CD14-positive monocyte (primary cell): ENCODE results near the gene CENPX. TPM values are rescaled to one million over a fixed set of nuclear protein-coding genes. Genes with fewer than 3 reads are reported as not detected.
A peak's percentile ranks its signal among the peaks of the same experiment; 100 is the strongest.

Experiments used
- DNase-seq, 3 donors: peaks; one replicate each; pipeline ENCODE4 v3.0.0-alpha.2; 2011 to 2022
- H2AFZ ChIP-seq: 2 replicates; pipeline ENCODE4 v1.6.0; 2012; ENCODE audit warnings: mild to moderate bottlenecking, low read depth, low read length, inconsistent platforms; ENCODE audit not compliant: insufficient read depth, poor library complexity, severe bottlenecking
- H3K27ac ChIP-seq, 2 donors: 1 replicate in 1 of 2; 2 replicates in 1 of 2; pipeline ENCODE4 v1.5.1; 2012 to 2013; ENCODE audit warnings: low read length in 2 of 2, control low read depth in 1 of 2, inconsistent platforms in 1 of 2, low read depth in 1 of 2, mild to moderate bottlenecking in 1 of 2
- H3K27me3 ChIP-seq, 2 donors: one replicate each; pipeline versions ENCODE4 v1.6.0 to v1.6.1; 2011 to 2013; ENCODE audit warnings: low read length in 2 of 2; ENCODE audit not compliant: control insufficient read depth in 2 of 2, insufficient read depth in 2 of 2
- H3K36me3 ChIP-seq, 2 donors: replicated peaks in 1 of 2; 1 replicate in 1 of 2; 2 replicates in 1 of 2; pipeline versions ENCODE4 v1.5.1 to v1.6.1; 2012 to 2013; ENCODE audit warnings: low read length in 2 of 2, control low read depth in 1 of 2, inconsistent platforms in 1 of 2, mild to moderate bottlenecking in 1 of 2; ENCODE audit not compliant: insufficient read depth in 2 of 2, control insufficient read depth in 1 of 2
- H3K4me1 ChIP-seq, 2 donors: 1 replicate in 1 of 2; 2 replicates in 1 of 2; pipeline versions ENCODE4 v1.5.1 to v1.6.1; 2012 to 2013; ENCODE audit warnings: low read length in 2 of 2, control low read depth in 1 of 2, inconsistent platforms in 1 of 2, mild to moderate bottlenecking in 1 of 2, moderate library complexity in 1 of 2; ENCODE audit not compliant: insufficient read depth in 2 of 2, control insufficient read depth in 1 of 2
- H3K4me2 ChIP-seq: replicated peaks from 2 replicates; pipeline ENCODE3; 2012; ENCODE audit warnings: low read length, moderate library complexity, mild to moderate bottlenecking; ENCODE audit not compliant: poor library complexity, severe bottlenecking; ENCODE audit errors: extremely low read depth
- H3K4me3 ChIP-seq, 3 experiments: fragments of 200-600 bp in 1 of 3; sonication (generic) in 1 of 3; replicated peaks in 1 of 3; 1 replicate in 2 of 3; 2 replicates in 1 of 3; pipeline ENCODE4 v1.5.1; 2011 to 2013; ENCODE audit warnings: low read length in 3 of 3, mild to moderate bottlenecking in 3 of 3, control low read depth in 2 of 3, low read depth in 2 of 3, inconsistent platforms in 1 of 3, moderate library complexity in 1 of 3
- H3K79me2 ChIP-seq: 2 replicates; pipeline ENCODE4 v1.6.0; 2012; ENCODE audit warnings: mild to moderate bottlenecking, control low read depth, inconsistent platforms, low read length, moderate library complexity; ENCODE audit not compliant: insufficient read depth
- H3K9ac ChIP-seq: 2 replicates; pipeline ENCODE4 v1.6.0; 2017; ENCODE audit warnings: low read length, mild to moderate bottlenecking; ENCODE audit not compliant: insufficient read depth, poor library complexity, severe bottlenecking
- H3K9me3 ChIP-seq, 2 donors: replicated peaks in 1 of 2; 1 replicate in 1 of 2; 2 replicates in 1 of 2; pipeline versions ENCODE4 v1.5.1 to v1.6.1; 2012 to 2013; ENCODE audit warnings: low read length in 2 of 2, control low read depth in 1 of 2; ENCODE audit not compliant: control insufficient read depth in 1 of 2, insufficient read depth in 1 of 2
- H4K20me1 ChIP-seq: 2 replicates; pipeline ENCODE4 v1.6.0; 2012; ENCODE audit warnings: mild to moderate bottlenecking, low read length, control low read depth, moderate library complexity; ENCODE audit not compliant: insufficient read depth
- H3K27ac Mint-ChIP-seq, 7 donors: one replicate each; pipeline ENCODE4 v1.8.0; 2020; ENCODE audit warnings: mild to moderate bottlenecking in 7 of 7, mixed read lengths in 7 of 7, moderate library complexity in 6 of 7, inconsistent platforms in 2 of 7
- H3K27me3 Mint-ChIP-seq, 3 donors: one replicate each; pipeline ENCODE4 v1.8.0; 2021 to 2022; ENCODE audit warnings: low read depth in 3 of 3, mild to moderate bottlenecking in 3 of 3, mixed read lengths in 3 of 3, moderate library complexity in 3 of 3, inconsistent platforms in 1 of 3
- H3K36me3 Mint-ChIP-seq, 2 donors: one replicate each; pipeline ENCODE4 v1.8.0; 2020; ENCODE audit warnings: mixed read lengths in 2 of 2, inconsistent platforms in 1 of 2, mild to moderate bottlenecking in 1 of 2
- H3K4me1 Mint-ChIP-seq: one replicate; pipeline ENCODE4 v1.8.0; 2020; ENCODE audit warnings: mild to moderate bottlenecking, mixed read lengths
- H3K4me3 Mint-ChIP-seq, 2 donors: one replicate each; pipeline ENCODE4 v1.8.0; 2020; ENCODE audit warnings: mild to moderate bottlenecking in 2 of 2, mixed read lengths in 2 of 2, moderate library complexity in 1 of 2
- H3K9me3 Mint-ChIP-seq, 7 donors: one replicate each; pipeline ENCODE4 v1.8.0; 2020 to 2022; ENCODE audit warnings: mixed read lengths in 7 of 7, mild to moderate bottlenecking in 6 of 7, moderate library complexity in 6 of 7, inconsistent platforms in 2 of 7
- CTCF ChIP-seq: fragments of 200-600 bp; IDR thresholded peaks from one replicate; pipeline ENCODE4 v1.8.0; 2022; ENCODE audit warnings: antibody characterized with exemption, mild to moderate bottlenecking
- WGBS: methylation state at CpG from one replicate; pipeline ENCODE4 v1.1.5; 2013; ENCODE audit warnings: missing lambda C conversion rate; ENCODE audit not compliant: insufficient coverage; 5-methylcytosine and 5-hydroxymethylcytosine counted together
- intact Hi-C, 2 donors: fragments of 100-400 bp; cut with micrococcal nuclease; formaldehyde crosslinking; loops; one replicate each; pipeline versions ENCODE4 v1.15.0 to v1.15.1; 2023
- polyA plus RNA-seq, 3 donors: library from polyadenylated mRNA; depleted of rRNA in 1 of 3; unstranded in 2 of 3; stranded (reverse) in 1 of 3; fragments of 300-500 nt in 2 of 3; fragments of >200 nt in 1 of 3; fragmentation: Illumina TruSeq in 2 of 3; gene quantifications; 1 replicate in 2 of 3; 2 replicates in 1 of 3; pipeline ENCODE4 v1.2.3, GENCODE V29; 2012 to 2021

The CENPX gene
- polyA plus RNA-seq, 3 donors: 47.7 to 57.0 (median 55.9) TPM

GRCh38 chr17:82062984-82063368 is 40.3 kb upstream of the CENPX start:
- DNase-seq: no peak
- H3K4me2 ChIP-seq: no peak overlapping the region
- H3K36me3 ChIP-seq: peaks cover 57% of the 10 kb centered on the region in 2 donors
- TF ChIP-seq CTCF: no peak
- WGBS: 98% methylated on average over 9 of the region's 9 CpGs
- H3K27ac ChIP-seq: no peak overlapping the region
- H3K27me3 ChIP-seq: no peaks in the 10 kb centered on the region
- H3K9ac ChIP-seq: no peak overlapping the region
- H3K79me2 ChIP-seq: peaks cover 18% of the 10 kb centered on the region
- H3K4me3 ChIP-seq: no peak overlapping the region
- peaks cover 20 to 29% of the 10 kb centered on the region in 2 donors for H3K4me1 ChIP-seq
- H3K27ac Mint-ChIP-seq: no peak overlapping the region
- intact Hi-C loops: no loop called here
- H3K27me3 Mint-ChIP-seq: no peaks in the 10 kb centered on the region
- H3K9me3 Mint-ChIP-seq: peaks cover 0 to 2% (median 0%) of the 10 kb centered on the region in 7 donors
- no peak overlapping the region for H2AFZ ChIP-seq
- H3K9me3 ChIP-seq: no peaks in the 10 kb centered on the region
- no peak overlapping the region for H3K4me3 Mint-ChIP-seq
- H4K20me1 ChIP-seq: peaks cover 12% of the 10 kb centered on the region
- H3K36me3 Mint-ChIP-seq: peaks cover 19 to 38% of the 10 kb centered on the region in 2 donors
- H3K4me1 Mint-ChIP-seq: peaks cover 22% of the 10 kb centered on the region

GRCh38 chr17:82062076-82062983 is 39.7 kb upstream of the CENPX start:
- Mint-ChIP-seq H3K27me3 (no peaks in the 10 kb centered on the region), H3K4me3 (no peak overlapping the region), H3K9me3 (peaks cover 0 to 2% (median 0%) of the 10 kb centered on the region in 7 donors), H3K4me1 (peaks cover 22% of the 10 kb centered on the region), H3K27ac (peak overlapping the region in 1 of 7 donors; percentile 41), H3K36me3 (peaks cover 23 to 44% of the 10 kb centered on the region in 2 donors)
- no peak for TF ChIP-seq CTCF
- H3K4me3 ChIP-seq: no peak overlapping the region
- DNase-seq: no peak
- 95% methylated on average over 18 of the region's 24 CpGs for whole genome bisulfite sequencing
- H3K27ac ChIP-seq: no peak overlapping the region
- no peaks in the 10 kb centered on the region for H3K27me3 ChIP-seq
- H3K79me2 ChIP-seq: peaks cover 18% of the 10 kb centered on the region
- no peak overlapping the region for H3K4me2 ChIP-seq
- no peaks in the 10 kb centered on the region for H3K9me3 ChIP-seq
- H3K36me3 ChIP-seq: peaks cover 64% of the 10 kb centered on the region in 2 donors
- no peak overlapping the region for H2AFZ ChIP-seq
- peaks cover 20 to 29% of the 10 kb centered on the region in 2 donors for H3K4me1 ChIP-seq
- intact Hi-C loops: no loop called here
- H4K20me1 ChIP-seq: peaks cover 12% of the 10 kb centered on the region
- H3K9ac ChIP-seq: no peak overlapping the region
